EH (cell line): ENCODE data around the gene RAP2C.
"Not testable (repeated sequence)": the region's sequence is repeated elsewhere in the genome, so short reads cannot be mapped to it uniquely, and the experiment has no call there.

Experiments used
- DNase-seq: peaks from one replicate; pipeline ENCODE4 v3.0.0-alpha.2; 2015; ENCODE audit warnings: low read depth

RAP2C gene

GRCh38 chrX:132199941-132200340, 19.3 kb downstream of the RAP2C start:
- DNase-seq = peak; percentile 43

GRCh38 chrX:132193872-132194574, 25.2 kb downstream of the RAP2C start:
- DNase-seq = no peak

GRCh38 chrX:132191938-132192337, 27.3 kb downstream of the RAP2C start:
- DNase-seq = no peak

GRCh38 chrX:132188175-132188574, 31.1 kb downstream of the RAP2C start:
- DNase-seq = no peak

GRCh38 chrX:132187451-132187850, 31.8 kb downstream of the RAP2C start:
- DNase-seq = no peak

- DNase-seq = peak; percentile 28
Measured at GRCh38 chrX:132184871-132185270, 34.4 kb downstream of the RAP2C start.

GRCh38 chrX:132181364-132181763, 37.9 kb downstream of the RAP2C start:
- DNase-seq = no peak

GRCh38 chrX:132180929-132181328, 38.3 kb downstream of the RAP2C start:
- DNase-seq = no peak

- no peak for DNase-seq
Measured at GRCh38 chrX:132173647-132174046, 45.6 kb downstream of the RAP2C start.

GRCh38 chrX:132171881-132172280, 47.4 kb downstream of the RAP2C start:
- DNase-seq = peak; percentile 7

- peak; percentile 1 for DNase-seq
Measured at GRCh38 chrX:132171478-132171877, 47.8 kb downstream of the RAP2C start.

- DNase-seq = no peak
Measured at GRCh38 chrX:132169554-132169953, 49.7 kb downstream of the RAP2C start.

GRCh38 chrX:132165651-132166050, 53.6 kb downstream of the RAP2C start:
- DNase-seq = peak; percentile 5

GRCh38 chrX:132165005-132165404, 54.2 kb downstream of the RAP2C start:
- no peak for DNase-seq

GRCh38 chrX:132163094-132163493, 56.2 kb downstream of the RAP2C start:
- DNase-seq = not testable (repeated sequence)

- DNase-seq = no peak
Measured at GRCh38 chrX:132153166-132153565, 66.1 kb downstream of the RAP2C start.
